Fibroblast of lung (primary cell): ENCODE results near the gene CDKL5. TPM values are rescaled to one million over a fixed set of nuclear protein-coding genes. Genes with fewer than 3 reads are reported as not detected.

Experiments used
- DNase-seq, 2 donors: peaks; one replicate each; pipeline versions ENCODE4 v3.0.0 to v3.0.0-alpha.2; 2010; ENCODE audit warnings: low read depth in 2 of 2
- H2AFZ ChIP-seq: 2 replicates; pipeline ENCODE4 v1.5.1; 2012; ENCODE audit warnings: low read length, control low read depth, inconsistent platforms
- H3K27ac ChIP-seq: 2 replicates; pipeline ENCODE4 v1.5.1; 2011; ENCODE audit warnings: low read length, control low read depth; ENCODE audit not compliant: insufficient read depth
- H3K27me3 ChIP-seq: 2 replicates; pipeline ENCODE4 v1.5.1; 2011; ENCODE audit warnings: mild to moderate bottlenecking, low read length; ENCODE audit not compliant: control insufficient read depth, insufficient read depth
- H3K36me3 ChIP-seq: 2 replicates; pipeline ENCODE4 v1.5.1; 2011; ENCODE audit warnings: low read length; ENCODE audit not compliant: control insufficient read depth, insufficient read depth
- H3K4me1 ChIP-seq: 2 replicates; pipeline ENCODE4 v1.5.1; 2011; ENCODE audit warnings: low read length; ENCODE audit not compliant: control insufficient read depth, insufficient read depth; ENCODE audit errors: extremely low read depth
- H3K4me2 ChIP-seq: 2 replicates; pipeline ENCODE4 v1.5.1; 2011; ENCODE audit warnings: low read length, control low read depth; ENCODE audit not compliant: insufficient read depth; ENCODE audit errors: extremely low read depth
- H3K4me3 ChIP-seq, 4 experiments: fragments of 200-600 bp in 1 of 4; sonication (generic) in 1 of 4; replicated peaks in 1 of 4; 2 replicates each; pipeline ENCODE4 v1.5.1; 2011 to 2016; ENCODE audit warnings: low read length in 4 of 4, low read depth in 3 of 4, mild to moderate bottlenecking in 3 of 4, control low read depth in 2 of 4, inconsistent platforms in 1 of 4, mixed read lengths in 1 of 4; ENCODE audit not compliant: insufficient read depth in 1 of 4; ENCODE audit errors: control extremely low read depth in 1 of 4
- H3K79me2 ChIP-seq: 2 replicates; pipeline ENCODE4 v1.5.1; 2012; ENCODE audit warnings: mild to moderate bottlenecking, low read length, inconsistent platforms; ENCODE audit not compliant: control insufficient read depth, insufficient read depth
- H3K9ac ChIP-seq: 2 replicates; pipeline ENCODE4 v1.5.1; 2011; ENCODE audit warnings: mild to moderate bottlenecking, low read length, control low read depth; ENCODE audit not compliant: insufficient read depth
- H3K9me3 ChIP-seq: 2 replicates; pipeline ENCODE4 v1.5.1; 2012; ENCODE audit warnings: low read depth, low read length; ENCODE audit not compliant: control insufficient read depth, insufficient read depth
- H4K20me1 ChIP-seq: 2 replicates; pipeline ENCODE4 v1.5.1; 2011; ENCODE audit warnings: low read length; ENCODE audit not compliant: control insufficient read depth, insufficient read depth; ENCODE audit errors: extremely low read depth
- EZH2 ChIP-seq: IDR thresholded peaks from 2 replicates; pipeline ENCODE4 v1.5.1; 2012; ENCODE audit warnings: low read length, control low read depth, mild to moderate bottlenecking; ENCODE audit errors: missing control alignments
- polyA plus RNA-seq, 2 donors: library from polyadenylated mRNA; depleted of rRNA in 1 of 2; stranded (reverse) in 1 of 2; unstranded in 1 of 2; fragments of >200 nt; gene quantifications; 2 replicates each; pipeline ENCODE4 v1.2.1, GENCODE V29; 2011 to 2012; ENCODE audit warnings: missing spikeins in 1 of 2
- total RNA-seq: library from RNA; depleted of rRNA; stranded (reverse); fragments of >200 nt; gene quantifications from 2 replicates; pipeline ENCODE4 v1.2.1, GENCODE V29; 2014
- TF ChIP-seq, protein P1 (sequence below), 2 donors: IDR thresholded peaks in 1 of 2; conservative IDR thresholded peaks in 1 of 2; 1 replicate in 1 of 2; 2 replicates in 1 of 2; pipeline ENCODE4 v1.5.1; 2011 to 2012; ENCODE audit warnings: low read length in 2 of 2, control low read depth in 1 of 2, inconsistent platforms in 1 of 2, low read depth in 1 of 2, mild to moderate bottlenecking in 1 of 2

The CDKL5 gene
- total and polyA plus RNA-seq, 2 donors (not counting 1 experiment from before 2014, with no cell fraction given): 5.0 to 6.6 TPM

DNA sequence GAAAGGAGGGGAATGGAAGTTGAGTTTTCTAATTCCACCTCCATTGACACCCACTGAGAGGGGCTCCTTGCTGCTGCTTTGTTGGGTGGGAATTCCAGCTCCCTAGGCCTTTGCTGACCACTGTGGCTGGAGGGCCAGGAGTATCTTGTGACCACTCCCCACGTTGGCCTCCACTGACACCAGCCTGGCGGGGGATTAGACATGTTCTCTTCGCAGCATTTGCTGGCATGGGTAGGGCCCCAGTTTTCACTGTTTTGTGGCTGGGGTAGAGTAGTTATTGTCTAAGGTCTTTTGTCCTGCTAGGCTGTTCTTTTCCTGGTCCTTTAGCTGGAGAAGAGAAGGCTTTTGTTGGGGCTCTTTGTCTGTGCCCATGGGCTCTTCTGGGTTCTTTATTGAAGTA, 116.7 kb downstream of the CDKL5 start:
- TF ChIP-seq, protein P1, sequence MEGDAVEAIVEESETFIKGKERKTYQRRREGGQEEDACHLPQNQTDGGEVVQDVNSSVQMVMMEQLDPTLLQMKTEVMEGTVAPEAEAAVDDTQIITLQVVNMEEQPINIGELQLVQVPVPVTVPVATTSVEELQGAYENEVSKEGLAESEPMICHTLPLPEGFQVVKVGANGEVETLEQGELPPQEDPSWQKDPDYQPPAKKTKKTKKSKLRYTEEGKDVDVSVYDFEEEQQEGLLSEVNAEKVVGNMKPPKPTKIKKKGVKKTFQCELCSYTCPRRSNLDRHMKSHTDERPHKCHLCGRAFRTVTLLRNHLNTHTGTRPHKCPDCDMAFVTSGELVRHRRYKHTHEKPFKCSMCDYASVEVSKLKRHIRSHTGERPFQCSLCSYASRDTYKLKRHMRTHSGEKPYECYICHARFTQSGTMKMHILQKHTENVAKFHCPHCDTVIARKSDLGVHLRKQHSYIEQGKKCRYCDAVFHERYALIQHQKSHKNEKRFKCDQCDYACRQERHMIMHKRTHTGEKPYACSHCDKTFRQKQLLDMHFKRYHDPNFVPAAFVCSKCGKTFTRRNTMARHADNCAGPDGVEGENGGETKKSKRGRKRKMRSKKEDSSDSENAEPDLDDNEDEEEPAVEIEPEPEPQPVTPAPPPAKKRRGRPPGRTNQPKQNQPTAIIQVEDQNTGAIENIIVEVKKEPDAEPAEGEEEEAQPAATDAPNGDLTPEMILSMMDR (conservative IDR thresholded peaks at IDR 0.05 in 1 of 2, IDR thresholded peaks at IDR 0.05 in 1 of 2; ENCODE audit: low read depth in 1 of 2, low read length in 2 of 2): no peak
- TF ChIP-seq EZH2: no peak
- H3K4me1 ChIP-seq: no peaks in the 10 kb centered on the region
- H4K20me1 ChIP-seq: no peaks in the 10 kb centered on the region
- H3K9ac ChIP-seq: no peak overlapping the region
- no peak for DNase-seq
- H3K4me3 ChIP-seq: no peak overlapping the region
- no peak overlapping the region for H2AFZ ChIP-seq
- no peaks in the 10 kb centered on the region for H3K36me3 ChIP-seq
- H3K27me3 ChIP-seq: no peaks in the 10 kb centered on the region
- H3K79me2 ChIP-seq: no peaks in the 10 kb centered on the region
- no peak overlapping the region for H3K27ac ChIP-seq
- no peaks in the 10 kb centered on the region for H3K9me3 ChIP-seq
- no peak overlapping the region for H3K4me2 ChIP-seq

DNA sequence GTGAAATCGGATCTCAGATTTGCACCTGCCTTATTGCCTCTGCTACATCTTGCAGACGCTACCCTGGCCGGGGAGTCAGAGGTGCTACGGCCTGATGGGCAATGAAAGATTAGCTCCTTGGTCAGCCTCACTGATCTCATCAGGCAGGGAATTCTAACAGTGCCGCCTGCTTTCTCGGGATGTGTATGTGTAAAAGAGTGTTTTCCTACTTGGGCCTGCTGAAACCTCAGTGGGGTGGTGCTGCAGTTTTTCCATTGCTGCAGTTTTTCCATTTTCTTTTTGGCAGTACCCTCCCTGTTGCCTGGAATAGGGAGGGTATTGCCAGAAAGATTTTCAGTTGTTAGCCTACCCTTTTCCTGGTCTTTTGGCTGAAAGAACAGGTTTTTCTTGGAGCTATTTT, 117.5 kb downstream of the CDKL5 start:
- H3K27ac ChIP-seq: no peak overlapping the region
- H3K27me3 ChIP-seq: no peaks in the 10 kb centered on the region
- no peaks in the 10 kb centered on the region for H3K9me3 ChIP-seq
- H4K20me1 ChIP-seq: no peaks in the 10 kb centered on the region
- TF ChIP-seq, protein P1 (conservative IDR thresholded peaks at IDR 0.05 in 1 of 2, IDR thresholded peaks at IDR 0.05 in 1 of 2; ENCODE audit: low read depth in 1 of 2, low read length in 2 of 2): no peak
- TF ChIP-seq EZH2: no peak
- no peak overlapping the region for H3K4me3 ChIP-seq
- no peak overlapping the region for H2AFZ ChIP-seq
- no peaks in the 10 kb centered on the region for H3K4me1 ChIP-seq
- no peak overlapping the region for H3K4me2 ChIP-seq
- H3K9ac ChIP-seq: no peak overlapping the region
- H3K79me2 ChIP-seq: no peaks in the 10 kb centered on the region
- H3K36me3 ChIP-seq: no peaks in the 10 kb centered on the region
- no peak for DNase-seq

DNA sequence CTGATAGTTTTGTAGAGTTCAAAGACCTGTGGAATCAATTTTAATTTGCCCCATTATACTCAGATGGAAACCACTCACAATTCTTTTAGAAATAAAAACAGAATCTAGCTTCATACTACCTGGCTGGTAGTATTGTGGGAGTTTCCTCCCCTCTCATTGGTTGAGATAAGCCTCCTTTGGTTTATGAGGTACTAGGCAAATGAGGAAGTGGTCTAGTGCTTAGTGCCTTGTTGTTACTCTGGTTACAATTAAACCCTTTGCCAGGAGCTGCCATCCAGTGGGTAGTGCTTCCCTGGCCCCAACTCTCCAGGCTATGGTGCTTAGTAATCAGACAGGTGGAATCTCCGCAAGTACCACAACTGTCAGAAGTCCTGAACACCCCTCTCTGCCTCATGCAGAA, 118.3 kb downstream of the CDKL5 start:
- no peaks in the 10 kb centered on the region for H3K79me2 ChIP-seq
- H3K36me3 ChIP-seq: no peaks in the 10 kb centered on the region
- H4K20me1 ChIP-seq: no peaks in the 10 kb centered on the region
- no peak overlapping the region for H3K4me3 ChIP-seq
- no peak overlapping the region for H3K9ac ChIP-seq
- H3K9me3 ChIP-seq: no peaks in the 10 kb centered on the region
- no peaks in the 10 kb centered on the region for H3K27me3 ChIP-seq
- H3K27ac ChIP-seq: no peak overlapping the region
- TF ChIP-seq, protein P1 (conservative IDR thresholded peaks at IDR 0.05 in 1 of 2, IDR thresholded peaks at IDR 0.05 in 1 of 2; ENCODE audit: low read depth in 1 of 2, low read length in 2 of 2): no peak
- TF ChIP-seq EZH2: no peak
- no peak for DNase-seq
- no peaks in the 10 kb centered on the region for H3K4me1 ChIP-seq
- H3K4me2 ChIP-seq: no peak overlapping the region
- no peak overlapping the region for H2AFZ ChIP-seq
